BJ (cell line): Measurements from ENCODE around the gene CALHM1. TPM values are rescaled to one million over a fixed set of nuclear protein-coding genes. Genes with fewer than 3 reads are reported as not detected.
"Not testable (repeated sequence)": the region's sequence is repeated elsewhere in the genome, so short reads cannot be mapped to it uniquely, and the experiment has no call there.

ENCODE experiments used
- CTCF ChIA-PET: fragments of 350-600 bp; formaldehyde crosslinking; extraction: SDS; loops from one replicate; lab custom pipeline; 2021; ENCODE audit warnings: antibody characterized with exemption, inconsistent platforms; lab: Yijun Ruan, JAX
- POLR2A ChIA-PET: fragments of 300-600 bp; sonication (Branson Sonifier 250); formaldehyde crosslinking; extraction: SDS; loops from one replicate; lab custom pipeline; 2021; ENCODE audit warnings: antibody characterized with exemption; lab: Charles Lee
- DNase-seq: peaks from one replicate; pipeline ENCODE4 v3.0.0-alpha.2; 2011; ENCODE audit warnings: low read depth
- H3K27me3 ChIP-seq: 2 replicates; pipeline ENCODE4 v1.6.0; 2011; ENCODE audit warnings: low read length; ENCODE audit not compliant: control insufficient read depth, insufficient read depth
- H3K36me3 ChIP-seq: 2 replicates; pipeline ENCODE4 v1.5.1; 2011; ENCODE audit warnings: low read length; ENCODE audit not compliant: control insufficient read depth, insufficient read depth
- H3K4me3 ChIP-seq: 2 replicates; pipeline ENCODE4 v1.5.1; 2011; ENCODE audit warnings: low read depth, mild to moderate bottlenecking, control low read depth, low read length
- CTCF ChIP-seq: IDR thresholded peaks from 2 replicates; pipeline ENCODE4 v1.5.1; 2011; ENCODE audit warnings: low read depth, mild to moderate bottlenecking, control low read depth, inconsistent platforms, low read length, moderate library complexity; ENCODE audit not compliant: insufficient read depth
- polyA minus RNA-seq: library from RNA; depleted of rRNA, polyadenylated mRNA; stranded (reverse); fragments of >200 nt; gene quantifications from 2 replicates; pipeline ENCODE4 v1.2.3, GENCODE V29; 2011; rRNA and poly(A)+ RNA removed
- polyA plus RNA-seq: library from polyadenylated mRNA; depleted of rRNA; stranded (reverse); fragments of >200 nt; gene quantifications from 2 replicates; pipeline ENCODE4 v1.2.3, GENCODE V29; 2011; rRNA removed

Gene CALHM1
- polyA plus RNA-seq (not detected in 2 replicates), polyA minus RNA-seq (not detected in 2 replicates)

DNA sequence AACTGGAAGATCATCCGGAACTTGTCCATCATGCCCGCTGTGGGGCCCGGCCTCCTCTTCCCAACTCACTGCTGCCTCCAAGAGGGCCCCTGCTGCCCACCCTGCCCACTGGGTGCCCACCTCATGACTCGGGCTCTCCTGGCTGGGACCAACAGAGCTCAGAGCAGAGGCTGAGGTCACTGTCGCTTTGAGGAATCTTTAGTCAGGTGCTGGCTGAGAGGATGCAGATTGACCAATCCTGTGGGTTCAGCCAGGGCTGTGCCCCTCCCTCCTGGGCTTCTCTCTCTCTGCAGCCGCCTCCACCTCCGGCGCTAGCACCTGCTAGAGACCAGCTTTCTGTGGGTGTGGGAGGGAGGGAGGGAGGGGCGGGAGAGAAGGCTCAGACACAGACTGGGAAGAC is at the start of gene CALHM1:
Gene CALHM1, minus strand, starts transcription at position 181 of the 400 bp plus-strand sequence. Its CDS starts 149 bp downstream, at position 32.
- TF ChIP-seq CTCF: no peak
- DNase-seq: no peak
- no peaks in the 10 kb centered on the region for H3K27me3 ChIP-seq
- CTCF ChIA-PET: no interaction called here
- no peaks in the 10 kb centered on the region for H3K36me3 ChIP-seq
- POLR2A ChIA-PET: no interaction called here
- H3K4me3 ChIP-seq: no peak within 1 kb of the TSS

GRCh38 chr10:103507235-103508191 is 48.8 kb upstream of the CALHM1 start:
- ChIA-PET CTCF (interaction anchor here (1.0 kb wide), 1 partner anchor 57 kb away, joined by 3 read pairs; no protein-coding TSS in a partner anchor), POLR2A (no interaction called here)
- no peak overlapping the region for H3K4me3 ChIP-seq
- H3K36me3 ChIP-seq: no peaks in the 10 kb centered on the region
- H3K27me3 ChIP-seq: peaks cover 42% of the 10 kb centered on the region
- DNase-seq: no peak
- no peak for TF ChIP-seq CTCF

DNA sequence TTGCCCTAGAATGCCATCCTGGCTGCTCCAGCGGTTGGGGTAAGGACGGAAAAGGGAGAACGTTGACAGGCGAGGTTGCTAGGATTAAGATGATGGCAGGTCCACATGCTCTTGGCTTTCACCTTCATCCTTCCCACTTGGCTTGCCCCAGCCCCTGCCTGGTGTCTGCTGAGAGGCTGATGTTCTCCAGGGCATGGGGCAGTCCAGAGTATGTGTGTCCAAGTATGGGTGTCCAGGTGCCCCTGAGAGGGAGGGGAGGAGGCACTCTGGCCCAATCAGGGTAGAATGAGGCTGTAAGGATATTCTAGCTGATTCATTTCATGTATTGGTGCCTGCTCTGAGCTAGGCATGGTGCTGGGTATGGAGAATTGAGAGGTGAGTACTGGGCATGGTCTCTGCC is 47.4 kb upstream of the CALHM1 start:
- TF ChIP-seq CTCF: no peak
- DNase-seq: no peak
- H3K36me3 ChIP-seq: no peaks in the 10 kb centered on the region
- ChIA-PET CTCF (interaction anchor here (0.6 kb wide), 1 partner anchor 110 kb away, joined by 3 read pairs; the partner anchor contains the start of gene ATP5MK), POLR2A (no interaction called here)
- peaks cover 45% of the 10 kb centered on the region for H3K27me3 ChIP-seq
- no peak overlapping the region for H3K4me3 ChIP-seq

GRCh38 chr10:103504181-103504783 is 45.6 kb upstream of the CALHM1 start:
- peaks cover 45% of the 10 kb centered on the region for H3K27me3 ChIP-seq

GRCh38 chr10:103503777-103504176 is 45.1 kb upstream of the CALHM1 start:
- ChIA-PET CTCF (interaction anchor here (1.1 to 1.6 kb wide), 2 partner anchors 9 to 12 kb away, joined by 3 to 5 read pairs; no protein-coding TSS in a partner anchor), POLR2A (interaction anchor here (0.6 kb wide), 1 partner anchor 20 kb away, joined by 3 read pairs; no protein-coding TSS in a partner anchor)
- H3K27me3 ChIP-seq: peaks cover 49% of the 10 kb centered on the region
- not testable (repeated sequence) for H3K36me3 ChIP-seq, H3K4me3 ChIP-seq, DNase-seq

More at GRCh38 chr10:103504181-103504783, 45.6 kb upstream of the CALHM1 start:
- TF ChIP-seq CTCF: no peak
- Histone ChIP-seq H3K36me3 (no peaks in the 10 kb centered on the region), H3K4me3 (no peak overlapping the region)
- CTCF ChIA-PET: interaction anchor here (1.1 to 1.6 kb wide), 3 partner anchors 10 to 13 kb away, joined by 3 to 5 read pairs (median 4); no protein-coding TSS in a partner anchor
- POLR2A ChIA-PET: no interaction called here
- DNase-seq: no peak
